Measurements from ENCODE around the gene MGA.

The MGA gene

DNA sequence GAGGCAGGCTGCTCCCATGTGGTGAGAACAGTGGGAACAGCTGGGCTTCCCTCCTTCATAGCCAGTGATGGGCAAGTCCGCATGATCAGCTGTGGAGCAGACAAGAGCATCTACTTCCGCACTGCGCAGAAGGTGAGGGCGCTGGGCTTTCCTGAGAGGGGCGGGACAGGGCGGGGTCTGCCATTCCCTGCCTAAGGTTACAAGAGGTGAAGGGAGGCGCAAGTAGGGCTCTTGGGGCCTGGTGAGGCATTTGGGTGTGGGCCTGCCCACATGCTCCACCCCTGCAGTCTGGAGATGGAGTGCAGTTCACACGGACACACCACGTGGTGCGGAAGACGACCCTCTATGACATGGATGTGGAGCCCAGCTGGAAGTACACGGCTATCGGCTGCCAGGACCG, 157.1 kb downstream of the MGA start:
- POLR2A ChIA-PET: no interaction called here
- Histone ChIP-seq H3K36me3 (ENCODE audit: control insufficient read depth in 4 of 4, insufficient read depth in 4 of 4, low read length in 3 of 4) (peaks cover 11 to 100% (median 67%) of the 10 kb centered on the region in 4 experiments), H3K27me3 (replicated peaks in 2 of 5; ENCODE audit: control insufficient read depth in 4 of 5, insufficient read depth in 5 of 5, low read length in 4 of 5) (no peaks in the 10 kb centered on the region), H3K4me3 (ENCODE audit: control insufficient read depth in 1 of 7, extremely low read depth in 1 of 7, insufficient read depth in 4 of 7, low read depth in 2 of 7, low read length in 6 of 7) (no peak overlapping the region), H3K27ac (ENCODE audit: insufficient read depth in 1 of 2, low read depth in 1 of 2, low read length in 2 of 2, poor library complexity in 1 of 2, severe bottlenecking in 2 of 2) (no peak overlapping the region), H3K9me3 (ENCODE audit: control extremely low read depth in 1 of 5, control insufficient read depth in 4 of 5, insufficient read depth in 2 of 5, low read depth in 1 of 5, low read length in 4 of 5) (no peaks in the 10 kb centered on the region), H3K4me1 (ENCODE audit: control extremely low read depth in 1 of 4, control insufficient read depth in 4 of 4, insufficient read depth in 4 of 4, low read length in 3 of 4) (no peaks in the 10 kb centered on the region)
- CTCF ChIA-PET: interaction anchor here (0.6 to 2.4 kb wide), 7 partner anchors 10 to 87 kb away, joined by 3 to 11 read pairs (median 4); partner anchors contain the start of gene MAPKBP1
- no peak for DNase-seq
- 99% methylated on average over 12 of the region's 14 CpGs for WGBS (ENCODE audit: insufficient coverage)

DNA sequence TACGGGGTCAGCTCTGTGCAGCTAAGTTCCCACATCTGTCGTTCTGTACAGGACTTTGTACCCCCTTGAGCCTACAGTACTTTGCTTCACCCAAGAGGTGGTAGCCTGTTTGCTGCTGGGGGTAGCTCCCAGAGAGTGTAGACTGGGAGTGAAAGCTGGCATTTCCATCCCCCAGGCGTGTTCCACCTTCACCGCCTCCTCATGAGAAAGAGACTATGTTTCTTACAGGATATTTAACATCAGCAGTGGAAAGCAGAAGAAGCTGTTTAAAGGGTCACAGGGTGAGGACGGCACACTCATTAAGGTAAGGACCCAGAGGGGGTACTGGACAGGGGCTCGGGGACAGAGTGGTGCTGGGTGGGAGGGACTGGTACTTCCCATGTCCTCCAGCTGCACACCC, 157.6 kb downstream of the MGA start:
- POLR2A ChIA-PET: no interaction called here
- peaks cover 11 to 100% (median 64%) of the 10 kb centered on the region in 4 experiments for H3K36me3 ChIP-seq (ENCODE audit: control insufficient read depth in 4 of 4, insufficient read depth in 4 of 4, low read length in 3 of 4)

DNA sequence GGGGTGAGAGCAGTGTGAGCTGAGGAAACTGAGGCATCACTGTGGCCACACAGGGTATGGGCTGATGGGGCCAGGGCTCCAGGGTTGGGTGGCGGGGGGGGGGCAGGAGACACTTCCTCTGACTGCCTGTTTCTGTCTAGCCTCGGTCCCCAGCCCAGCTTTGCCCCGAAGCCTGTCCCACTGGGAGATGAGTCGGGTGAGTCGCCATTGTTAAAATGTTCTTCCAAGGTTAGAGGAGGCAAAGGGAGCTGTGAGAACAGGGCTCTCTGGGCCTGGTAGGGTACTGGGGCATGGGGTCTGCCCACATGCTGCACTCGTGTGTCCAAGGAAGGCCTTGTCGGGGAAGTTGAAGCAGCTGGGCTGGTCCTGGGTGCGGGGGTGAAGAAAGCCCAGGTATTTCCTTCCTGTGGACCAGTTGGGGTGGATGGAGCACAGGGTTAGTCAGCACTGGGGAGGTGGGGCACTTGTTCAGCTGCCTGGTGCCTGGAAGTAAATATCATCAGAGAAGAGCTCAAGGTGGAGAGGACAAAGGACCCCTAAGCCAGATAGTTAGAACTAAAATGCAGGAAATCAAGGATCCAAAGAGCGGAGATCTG, 159.3 kb downstream of the MGA start:
- Histone ChIP-seq H3K36me3 (ENCODE audit: control insufficient read depth in 4 of 4, insufficient read depth in 4 of 4, low read length in 3 of 4) (peaks cover 11 to 100% (median 66%) of the 10 kb centered on the region in 4 experiments), H3K4me3 (ENCODE audit: control insufficient read depth in 1 of 7, extremely low read depth in 1 of 7, insufficient read depth in 4 of 7, low read depth in 2 of 7, low read length in 6 of 7) (no peak overlapping the region), H3K27ac (ENCODE audit: insufficient read depth in 1 of 2, low read depth in 1 of 2, low read length in 2 of 2, poor library complexity in 1 of 2, severe bottlenecking in 2 of 2) (no peak overlapping the region), H3K27me3 (replicated peaks in 2 of 5; ENCODE audit: control insufficient read depth in 4 of 5, insufficient read depth in 5 of 5, low read length in 4 of 5) (no peaks in the 10 kb centered on the region), H3K9me3 (ENCODE audit: control extremely low read depth in 1 of 5, control insufficient read depth in 4 of 5, insufficient read depth in 2 of 5, low read depth in 1 of 5, low read length in 4 of 5) (no peaks in the 10 kb centered on the region), H3K4me1 (ENCODE audit: control extremely low read depth in 1 of 4, control insufficient read depth in 4 of 4, insufficient read depth in 4 of 4, low read length in 3 of 4) (no peaks in the 10 kb centered on the region)
- WGBS (ENCODE audit: insufficient coverage): 94% methylated on average over 9 of the region's 9 CpGs
- ChIA-PET CTCF (interaction anchor here (7.4 kb wide), 1 partner anchor 8 kb away, joined by 41 read pairs; no protein-coding TSS in a partner anchor), POLR2A (no interaction called here)
- DNase-seq: no peak

More for the DNA sequence above, 157.6 kb downstream of the MGA start:
- WGBS (ENCODE audit: insufficient coverage): 94% methylated on average over 5 of the region's 6 CpGs
- no peak for DNase-seq
- no peaks in the 10 kb centered on the region for H3K9me3 ChIP-seq (ENCODE audit: control extremely low read depth in 1 of 5, control insufficient read depth in 4 of 5, insufficient read depth in 2 of 5, low read depth in 1 of 5, low read length in 4 of 5)
- CTCF ChIA-PET: interaction anchor here (0.6 to 2.4 kb wide), 7 partner anchors 9 to 87 kb away, joined by 3 to 11 read pairs (median 4); partner anchors contain the start of gene MAPKBP1
- H3K4me1 ChIP-seq (ENCODE audit: control extremely low read depth in 1 of 4, control insufficient read depth in 4 of 4, insufficient read depth in 4 of 4, low read length in 3 of 4): no peaks in the 10 kb centered on the region
- H3K27me3 ChIP-seq (replicated peaks in 2 of 5; ENCODE audit: control insufficient read depth in 4 of 5, insufficient read depth in 5 of 5, low read length in 4 of 5): no peaks in the 10 kb centered on the region
- H3K4me3 ChIP-seq (ENCODE audit: control insufficient read depth in 1 of 7, extremely low read depth in 1 of 7, insufficient read depth in 4 of 7, low read depth in 2 of 7, low read length in 6 of 7): no peak overlapping the region
- H3K27ac ChIP-seq (ENCODE audit: insufficient read depth in 1 of 2, low read depth in 1 of 2, low read length in 2 of 2, poor library complexity in 1 of 2, severe bottlenecking in 2 of 2): no peak overlapping the region

DNA sequence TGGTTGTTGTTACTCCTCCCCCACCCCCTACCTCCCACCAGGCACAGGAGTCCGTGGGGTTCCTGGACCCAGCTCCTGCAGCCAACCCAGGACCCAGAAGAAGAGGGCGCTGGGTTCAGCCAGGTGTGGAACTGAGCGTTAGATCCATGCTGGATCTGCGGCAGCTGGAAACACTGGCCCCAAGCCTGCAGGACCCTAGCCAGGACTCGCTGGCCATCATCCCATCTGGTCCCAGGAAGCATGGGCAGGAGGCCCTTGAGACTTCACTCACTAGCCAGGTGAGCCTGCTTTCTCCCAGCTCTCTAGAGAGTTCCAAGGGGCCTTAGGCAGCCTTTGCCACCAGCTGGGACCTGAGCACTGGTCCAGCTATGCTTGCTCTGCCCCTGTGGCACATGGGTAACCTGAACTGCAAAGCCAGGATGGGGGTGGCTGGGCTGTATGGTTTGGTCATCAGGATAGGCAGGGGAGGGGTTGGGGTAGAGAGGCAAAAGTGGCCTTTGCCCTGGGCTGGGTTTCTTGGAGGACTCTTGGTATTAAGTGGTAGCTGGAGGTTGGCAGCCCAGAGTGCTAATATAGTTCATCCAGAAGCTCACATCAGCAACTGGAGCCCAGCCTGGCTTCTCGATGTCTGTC, 160.7 kb downstream of the MGA start:
- H3K27me3 ChIP-seq (replicated peaks in 2 of 5; ENCODE audit: control insufficient read depth in 4 of 5, insufficient read depth in 5 of 5, low read length in 4 of 5): no peaks in the 10 kb centered on the region
- no peak overlapping the region for H3K4me3 ChIP-seq (ENCODE audit: control insufficient read depth in 1 of 7, extremely low read depth in 1 of 7, insufficient read depth in 4 of 7, low read depth in 2 of 7, low read length in 6 of 7)
- H3K36me3 ChIP-seq (ENCODE audit: control insufficient read depth in 4 of 4, insufficient read depth in 4 of 4, low read length in 3 of 4): peaks cover 9 to 98% (median 63%) of the 10 kb centered on the region in 4 experiments
- H3K27ac ChIP-seq (ENCODE audit: insufficient read depth in 1 of 2, low read depth in 1 of 2, low read length in 2 of 2, poor library complexity in 1 of 2, severe bottlenecking in 2 of 2): no peak overlapping the region
- H3K9me3 ChIP-seq (ENCODE audit: control extremely low read depth in 1 of 5, control insufficient read depth in 4 of 5, insufficient read depth in 2 of 5, low read depth in 1 of 5, low read length in 4 of 5): no peaks in the 10 kb centered on the region
- CTCF ChIA-PET: interaction anchor here (7.4 kb wide), 1 partner anchor 10 kb away, joined by 41 read pairs; no protein-coding TSS in a partner anchor
- POLR2A ChIA-PET: no interaction called here
- no peaks in the 10 kb centered on the region for H3K4me1 ChIP-seq (ENCODE audit: control extremely low read depth in 1 of 4, control insufficient read depth in 4 of 4, insufficient read depth in 4 of 4, low read length in 3 of 4)
- WGBS (ENCODE audit: insufficient coverage): 97% methylated on average over 6 of the region's 6 CpGs
- DNase-seq: no peak

DNA sequence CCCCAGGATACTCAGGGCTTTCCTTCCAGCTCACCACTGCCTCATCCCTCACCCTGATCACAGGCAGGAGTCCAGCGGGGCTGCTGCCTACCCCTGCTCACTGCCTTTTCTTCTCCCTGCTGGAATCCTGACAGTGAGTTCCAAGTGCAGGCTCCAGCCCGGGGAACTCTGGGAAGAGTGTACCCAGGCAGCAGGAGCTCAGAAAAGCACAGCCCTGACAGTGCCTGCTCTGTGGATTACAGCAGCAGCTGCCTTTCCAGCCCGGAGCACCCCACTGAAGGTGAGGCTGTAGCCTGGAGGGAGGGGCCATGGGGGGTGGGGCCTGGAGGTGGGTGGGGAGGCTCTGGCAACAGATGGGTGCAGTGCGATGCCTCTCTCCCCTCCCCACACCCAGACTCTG, 161.6 kb downstream of the MGA start:
- Histone ChIP-seq H3K9me3 (ENCODE audit: control extremely low read depth in 1 of 5, control insufficient read depth in 4 of 5, insufficient read depth in 2 of 5, low read depth in 1 of 5, low read length in 4 of 5) (no peaks in the 10 kb centered on the region), H3K27ac (ENCODE audit: insufficient read depth in 1 of 2, low read depth in 1 of 2, low read length in 2 of 2, poor library complexity in 1 of 2, severe bottlenecking in 2 of 2) (no peak overlapping the region), H3K4me1 (ENCODE audit: control extremely low read depth in 1 of 4, control insufficient read depth in 4 of 4, insufficient read depth in 4 of 4, low read length in 3 of 4) (peaks cover 0 to 1% (median 0%) of the 10 kb centered on the region in 4 experiments), H3K36me3 (ENCODE audit: control insufficient read depth in 4 of 4, insufficient read depth in 4 of 4, low read length in 3 of 4) (peaks cover 9 to 93% (median 59%) of the 10 kb centered on the region in 4 experiments), H3K4me3 (ENCODE audit: control insufficient read depth in 1 of 7, extremely low read depth in 1 of 7, insufficient read depth in 4 of 7, low read depth in 2 of 7, low read length in 6 of 7) (no peak overlapping the region), H3K27me3 (replicated peaks in 2 of 5; ENCODE audit: control insufficient read depth in 4 of 5, insufficient read depth in 5 of 5, low read length in 4 of 5) (no peaks in the 10 kb centered on the region)
- ChIA-PET CTCF (interaction anchor here (7.4 kb wide), 1 partner anchor 11 kb away, joined by 41 read pairs; no protein-coding TSS in a partner anchor), POLR2A (no interaction called here)
- WGBS (ENCODE audit: insufficient coverage): 100% methylated on average over 3 of the region's 4 CpGs
- DNase-seq: no peak

DNA sequence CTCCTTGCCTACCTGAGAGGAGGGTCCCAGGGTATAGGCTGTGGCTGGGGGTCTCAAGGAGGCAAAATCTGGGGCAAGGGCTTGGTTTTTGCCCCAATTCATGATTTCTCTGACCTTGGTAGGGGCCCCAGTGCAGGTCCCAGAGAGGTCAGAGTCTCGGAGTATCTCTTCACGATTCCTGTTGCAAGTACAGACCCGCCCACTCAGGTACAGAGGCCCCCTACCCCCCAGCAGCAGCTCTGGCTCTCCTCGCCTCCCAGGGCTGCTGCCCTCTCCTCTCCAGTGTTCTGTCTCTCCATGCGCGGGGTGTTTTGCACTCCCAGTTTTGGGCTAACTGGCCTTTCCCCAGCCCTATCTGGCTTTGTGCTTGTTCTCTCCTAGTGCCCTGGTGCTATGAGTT, 162.3 kb downstream of the MGA start:
- Histone ChIP-seq H3K4me3 (ENCODE audit: control insufficient read depth in 1 of 7, extremely low read depth in 1 of 7, insufficient read depth in 4 of 7, low read depth in 2 of 7, low read length in 6 of 7) (no peak overlapping the region), H3K27ac (ENCODE audit: insufficient read depth in 1 of 2, low read depth in 1 of 2, low read length in 2 of 2, poor library complexity in 1 of 2, severe bottlenecking in 2 of 2) (no peak overlapping the region), H3K36me3 (ENCODE audit: control insufficient read depth in 4 of 4, insufficient read depth in 4 of 4, low read length in 3 of 4) (peaks cover 9 to 87% (median 55%) of the 10 kb centered on the region in 4 experiments), H3K4me1 (ENCODE audit: control extremely low read depth in 1 of 4, control insufficient read depth in 4 of 4, insufficient read depth in 4 of 4, low read length in 3 of 4) (peaks cover 0 to 6% (median 5%) of the 10 kb centered on the region in 4 experiments), H3K27me3 (replicated peaks in 2 of 5; ENCODE audit: control insufficient read depth in 4 of 5, insufficient read depth in 5 of 5, low read length in 4 of 5) (no peaks in the 10 kb centered on the region), H3K9me3 (ENCODE audit: control extremely low read depth in 1 of 5, control insufficient read depth in 4 of 5, insufficient read depth in 2 of 5, low read depth in 1 of 5, low read length in 4 of 5) (no peaks in the 10 kb centered on the region)
- 98% methylated on average over 6 of the region's 6 CpGs for WGBS (ENCODE audit: insufficient coverage)
- ChIA-PET POLR2A (no interaction called here), CTCF (interaction anchor here (7.4 kb wide), 1 partner anchor 11 kb away, joined by 41 read pairs; no protein-coding TSS in a partner anchor)
- DNase-seq: no peak
